Panc1 (cell line): ENCODE results near the gene GAS7. TPM values are rescaled to one million over a fixed set of nuclear protein-coding genes. Genes with fewer than 3 reads are reported as not detected.

Experiments
- ATAC-seq: fragments of 200-7000 bp; cut with Tn5 transposase; 2 replicates; pipeline ENCODE4 v1.9.1; 2020; ENCODE audit warnings: mild to moderate bottlenecking, moderate library complexity
- BruUV-seq: library from RNA; stranded (reverse); fragments of 400-500 nt; replicated peaks from 2 replicates; lab custom pipeline; 2021; lab: Mats Ljungman, UMichigan
- CTCF ChIA-PET: fragments of 300-600 bp; sonication (Branson Sonifier 250); formaldehyde crosslinking; loops from one replicate; lab custom pipeline; 2022; ENCODE audit warnings: antibody characterized with exemption; lab: Charles Lee
- POLR2A ChIA-PET: fragments of 300-600 bp; sonication (Branson Sonifier 250); formaldehyde crosslinking; loops from one replicate; lab custom pipeline; 2022; ENCODE audit warnings: antibody characterized with exemption; lab: Charles Lee
- DNase-seq: peaks from one replicate; pipeline ENCODE4 v3.0.0-alpha.2; 2010; ENCODE audit warnings: low read depth, low spot score
- H3K27ac ChIP-seq: 2 replicates; pipeline ENCODE4 v1.5.1; 2011; ENCODE audit warnings: mild to moderate bottlenecking, low read length, inconsistent platforms
- H3K27me3 ChIP-seq: fragments of 200-500 bp; sonication (Bioruptor generic); 2 replicates; pipeline ENCODE4 v1.6.0; 2014; ENCODE audit warnings: low read length, inconsistent platforms; ENCODE audit not compliant: control insufficient read depth, insufficient read depth
- H3K36me3 ChIP-seq: fragments of 200-500 bp; sonication (Bioruptor generic); 2 replicates; pipeline ENCODE4 v1.5.1; 2014; ENCODE audit warnings: inconsistent platforms, mild to moderate bottlenecking, low read length, moderate library complexity; ENCODE audit not compliant: control insufficient read depth, insufficient read depth
- H3K4me1 ChIP-seq: 2 replicates; pipeline ENCODE4 v1.5.1; 2011; ENCODE audit warnings: inconsistent platforms, mild to moderate bottlenecking, low read length, moderate library complexity; ENCODE audit not compliant: control insufficient read depth, insufficient read depth
- H3K4me3 ChIP-seq, 2 experiments: 2 replicates each; pipeline ENCODE4 v1.5.1; 2011 to 2012; ENCODE audit warnings: low read depth in 2 of 2, low read length in 2 of 2, mild to moderate bottlenecking in 2 of 2, inconsistent platforms in 1 of 2, moderate library complexity in 1 of 2
- H3K9me3 ChIP-seq: fragments of 200-500 bp; sonication (Bioruptor generic); 2 replicates; pipeline ENCODE4 v1.5.1; 2014; ENCODE audit warnings: low read depth, mild to moderate bottlenecking, inconsistent platforms, low read length, moderate library complexity; ENCODE audit not compliant: control insufficient read depth, insufficient read depth
- POLR2AphosphoS5 ChIP-seq: IDR thresholded peaks from 2 replicates; pipeline ENCODE4 v1.6.1; 2012; ENCODE audit warnings: mild to moderate bottlenecking, low read depth, low read length, moderate library complexity
- SIN3A ChIP-seq: IDR thresholded peaks from 2 replicates; pipeline ENCODE4 v1.6.1; 2012; ENCODE audit warnings: low read depth, mild to moderate bottlenecking, low read length, moderate library complexity, borderline replicate concordance; ENCODE audit not compliant: insufficient read depth
- TCF7L2 ChIP-seq: IDR thresholded peaks from 2 replicates; pipeline ENCODE4 v1.6.1; 2011; ENCODE audit warnings: mild to moderate bottlenecking, low read depth, low read length, inconsistent platforms
- in situ Hi-C: cut with HindIII; loops from 2 replicates; pipeline ENCODE4 v1.10.0; 2016; ENCODE audit warnings: low sequenced_read_pairs, low pct_unique_long_range_greater_than_20kb
- intact Hi-C: fragments of 100-400 bp; cut with micrococcal nuclease; formaldehyde crosslinking; loops from one replicate; pipeline ENCODE4 v1.10.0; 2022; ENCODE audit not compliant: unreplicated experiment
- total RNA-seq: library from RNA; stranded (reverse); gene quantifications from one replicate; pipeline ENCODE4 v1.2.1, GENCODE V29; 2021; ENCODE audit not compliant: unreplicated experiment
- TF ChIP-seq, protein P1 (sequence below), 2 experiments: IDR thresholded peaks; 2 replicates each; pipeline ENCODE4 v1.6.1; 2011 to 2012; ENCODE audit warnings: low read depth in 2 of 2, control low read depth in 1 of 2, low read length in 1 of 2, mild to moderate bottlenecking in 1 of 2, moderate library complexity in 1 of 2; ENCODE audit not compliant: insufficient read depth in 1 of 2
- TF ChIP-seq, protein P2 (sequence below): fragments of 450-650 bp; IDR thresholded peaks from 2 replicates; pipeline ENCODE4 v1.5.1; 2017; ENCODE audit warnings: mild to moderate bottlenecking

The GAS7 gene
- total RNA-seq, 1 experiment from 2014 or later = 0.05 TPM

DNA sequence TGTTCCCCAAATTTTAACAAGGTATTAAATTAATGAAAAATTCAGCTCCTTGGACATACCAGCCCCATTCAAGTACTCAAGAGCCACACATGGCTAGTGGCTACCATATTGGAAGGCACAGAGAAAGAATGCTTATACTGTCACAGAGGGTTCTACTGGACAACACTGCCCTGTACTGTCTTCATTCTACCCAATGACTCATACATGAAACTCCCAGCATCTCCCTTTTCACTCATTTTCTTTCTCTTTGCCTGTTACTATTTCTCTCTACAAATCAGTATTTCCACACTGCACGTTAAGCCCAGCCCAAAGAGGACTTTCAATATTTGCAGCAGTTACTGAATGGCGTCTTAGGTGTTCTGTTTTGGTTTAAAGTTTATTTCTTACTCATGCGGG lies 221.2 kb downstream of the GAS7 start:
- DNase-seq = no peak
- no TSS peak for BruUV-seq
- POLR2A ChIA-PET = no interaction called here
- TF ChIP-seq TCF7L2 (no peak), POLR2AphosphoS5 (no peak), SIN3A (no peak)
- TF ChIP-seq, protein P1, sequence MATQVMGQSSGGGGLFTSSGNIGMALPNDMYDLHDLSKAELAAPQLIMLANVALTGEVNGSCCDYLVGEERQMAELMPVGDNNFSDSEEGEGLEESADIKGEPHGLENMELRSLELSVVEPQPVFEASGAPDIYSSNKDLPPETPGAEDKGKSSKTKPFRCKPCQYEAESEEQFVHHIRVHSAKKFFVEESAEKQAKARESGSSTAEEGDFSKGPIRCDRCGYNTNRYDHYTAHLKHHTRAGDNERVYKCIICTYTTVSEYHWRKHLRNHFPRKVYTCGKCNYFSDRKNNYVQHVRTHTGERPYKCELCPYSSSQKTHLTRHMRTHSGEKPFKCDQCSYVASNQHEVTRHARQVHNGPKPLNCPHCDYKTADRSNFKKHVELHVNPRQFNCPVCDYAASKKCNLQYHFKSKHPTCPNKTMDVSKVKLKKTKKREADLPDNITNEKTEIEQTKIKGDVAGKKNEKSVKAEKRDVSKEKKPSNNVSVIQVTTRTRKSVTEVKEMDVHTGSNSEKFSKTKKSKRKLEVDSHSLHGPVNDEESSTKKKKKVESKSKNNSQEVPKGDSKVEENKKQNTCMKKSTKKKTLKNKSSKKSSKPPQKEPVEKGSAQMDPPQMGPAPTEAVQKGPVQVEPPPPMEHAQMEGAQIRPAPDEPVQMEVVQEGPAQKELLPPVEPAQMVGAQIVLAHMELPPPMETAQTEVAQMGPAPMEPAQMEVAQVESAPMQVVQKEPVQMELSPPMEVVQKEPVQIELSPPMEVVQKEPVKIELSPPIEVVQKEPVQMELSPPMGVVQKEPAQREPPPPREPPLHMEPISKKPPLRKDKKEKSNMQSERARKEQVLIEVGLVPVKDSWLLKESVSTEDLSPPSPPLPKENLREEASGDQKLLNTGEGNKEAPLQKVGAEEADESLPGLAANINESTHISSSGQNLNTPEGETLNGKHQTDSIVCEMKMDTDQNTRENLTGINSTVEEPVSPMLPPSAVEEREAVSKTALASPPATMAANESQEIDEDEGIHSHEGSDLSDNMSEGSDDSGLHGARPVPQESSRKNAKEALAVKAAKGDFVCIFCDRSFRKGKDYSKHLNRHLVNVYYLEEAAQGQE (IDR thresholded peaks at IDR 0.05; ENCODE audit: insufficient read depth in 1 of 2, low read depth in 2 of 2, low read length in 1 of 2) = no peak
- TF ChIP-seq, protein P2, sequence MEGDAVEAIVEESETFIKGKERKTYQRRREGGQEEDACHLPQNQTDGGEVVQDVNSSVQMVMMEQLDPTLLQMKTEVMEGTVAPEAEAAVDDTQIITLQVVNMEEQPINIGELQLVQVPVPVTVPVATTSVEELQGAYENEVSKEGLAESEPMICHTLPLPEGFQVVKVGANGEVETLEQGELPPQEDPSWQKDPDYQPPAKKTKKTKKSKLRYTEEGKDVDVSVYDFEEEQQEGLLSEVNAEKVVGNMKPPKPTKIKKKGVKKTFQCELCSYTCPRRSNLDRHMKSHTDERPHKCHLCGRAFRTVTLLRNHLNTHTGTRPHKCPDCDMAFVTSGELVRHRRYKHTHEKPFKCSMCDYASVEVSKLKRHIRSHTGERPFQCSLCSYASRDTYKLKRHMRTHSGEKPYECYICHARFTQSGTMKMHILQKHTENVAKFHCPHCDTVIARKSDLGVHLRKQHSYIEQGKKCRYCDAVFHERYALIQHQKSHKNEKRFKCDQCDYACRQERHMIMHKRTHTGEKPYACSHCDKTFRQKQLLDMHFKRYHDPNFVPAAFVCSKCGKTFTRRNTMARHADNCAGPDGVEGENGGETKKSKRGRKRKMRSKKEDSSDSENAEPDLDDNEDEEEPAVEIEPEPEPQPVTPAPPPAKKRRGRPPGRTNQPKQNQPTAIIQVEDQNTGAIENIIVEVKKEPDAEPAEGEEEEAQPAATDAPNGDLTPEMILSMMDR = no peak
- Histone ChIP-seq H3K36me3 (no peaks in the 10 kb centered on the region), H3K4me3 (no peak overlapping the region), H3K27me3 (no peaks in the 10 kb centered on the region), H3K9me3 (no peaks in the 10 kb centered on the region), H3K4me1 (no peaks in the 10 kb centered on the region), H3K27ac (no peak overlapping the region)
- CTCF ChIA-PET = no interaction called here
- intact Hi-C loops (no loop called here), in situ Hi-C loops (no loop called here)
- ATAC-seq = no peak

DNA sequence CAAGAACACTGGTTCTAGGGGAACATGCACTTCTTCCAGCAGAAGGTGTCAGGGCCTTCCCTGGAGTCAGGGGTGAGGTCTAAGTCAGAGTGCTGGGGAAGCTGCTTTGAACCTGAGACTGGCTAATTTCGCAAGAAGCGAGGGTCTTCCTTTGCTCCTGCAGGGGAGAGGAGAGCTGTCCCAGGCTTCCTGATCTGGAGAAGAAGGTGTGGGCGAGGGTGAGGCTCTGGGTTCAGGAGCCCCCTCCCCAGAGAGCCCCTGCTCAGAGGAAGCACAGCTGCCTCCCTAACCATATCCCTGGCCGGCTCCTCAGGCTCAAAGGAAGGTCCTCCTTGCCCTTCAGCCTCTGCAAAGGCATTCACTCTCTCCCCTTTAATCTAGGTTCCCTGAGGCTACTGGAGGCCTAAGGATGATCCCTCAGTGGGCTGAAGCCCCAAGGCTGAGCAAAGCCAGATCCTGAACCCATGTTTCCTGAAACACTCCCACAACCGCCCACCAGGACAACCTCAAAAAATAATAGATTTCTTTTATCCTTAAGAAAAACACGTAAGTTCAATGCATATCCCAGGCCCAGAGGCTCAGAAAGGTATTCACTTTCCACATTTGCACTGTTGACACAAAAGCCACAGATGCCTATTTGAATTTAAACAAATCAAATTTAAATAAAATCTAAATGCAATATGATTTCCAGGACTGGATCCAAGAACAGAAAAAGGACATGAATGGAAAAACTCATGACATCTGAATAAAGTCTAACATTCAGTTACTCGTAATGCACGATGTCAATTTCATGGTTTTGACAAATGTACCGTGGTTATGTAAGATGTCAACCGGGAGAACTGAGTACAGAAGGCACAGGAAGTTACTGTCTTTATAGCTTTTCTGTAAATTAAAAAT lies 221.9 kb downstream of the GAS7 start:
- intact Hi-C loops = no loop called here
- Histone ChIP-seq H3K27me3 (no peaks in the 10 kb centered on the region), H3K36me3 (no peaks in the 10 kb centered on the region), H3K27ac (no peak overlapping the region), H3K4me1 (no peaks in the 10 kb centered on the region), H3K4me3 (no peak overlapping the region), H3K9me3 (no peaks in the 10 kb centered on the region)
- ChIA-PET POLR2A (no interaction called here), CTCF (no interaction called here)
- TF ChIP-seq TCF7L2 = no peak
- TF ChIP-seq, protein P1 (IDR thresholded peaks at IDR 0.05; ENCODE audit: insufficient read depth in 1 of 2, low read depth in 2 of 2, low read length in 1 of 2) = no peak
- no peak for TF ChIP-seq POLR2AphosphoS5
- TF ChIP-seq SIN3A = no peak
- TF ChIP-seq, protein P2 = no peak
- DNase-seq (no peak), ATAC-seq (no peak)
- in situ Hi-C loops = no loop called here
- BruUV-seq = no TSS peak
